HG02623 (cell line): ENCODE measurements around the gene NADK.

Experiments
- ATAC-seq: cut with Tn5 transposase; IDR thresholded peaks from one replicate; pipeline ENCODE4 v1.9.1; 2021; ENCODE audit warnings: moderate library complexity; ENCODE audit not compliant: unreplicated experiment

Gene NADK, protein sequence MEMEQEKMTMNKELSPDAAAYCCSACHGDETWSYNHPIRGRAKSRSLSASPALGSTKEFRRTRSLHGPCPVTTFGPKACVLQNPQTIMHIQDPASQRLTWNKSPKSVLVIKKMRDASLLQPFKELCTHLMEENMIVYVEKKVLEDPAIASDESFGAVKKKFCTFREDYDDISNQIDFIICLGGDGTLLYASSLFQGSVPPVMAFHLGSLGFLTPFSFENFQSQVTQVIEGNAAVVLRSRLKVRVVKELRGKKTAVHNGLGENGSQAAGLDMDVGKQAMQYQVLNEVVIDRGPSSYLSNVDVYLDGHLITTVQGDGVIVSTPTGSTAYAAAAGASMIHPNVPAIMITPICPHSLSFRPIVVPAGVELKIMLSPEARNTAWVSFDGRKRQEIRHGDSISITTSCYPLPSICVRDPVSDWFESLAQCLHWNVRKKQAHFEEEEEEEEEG

DNA sequence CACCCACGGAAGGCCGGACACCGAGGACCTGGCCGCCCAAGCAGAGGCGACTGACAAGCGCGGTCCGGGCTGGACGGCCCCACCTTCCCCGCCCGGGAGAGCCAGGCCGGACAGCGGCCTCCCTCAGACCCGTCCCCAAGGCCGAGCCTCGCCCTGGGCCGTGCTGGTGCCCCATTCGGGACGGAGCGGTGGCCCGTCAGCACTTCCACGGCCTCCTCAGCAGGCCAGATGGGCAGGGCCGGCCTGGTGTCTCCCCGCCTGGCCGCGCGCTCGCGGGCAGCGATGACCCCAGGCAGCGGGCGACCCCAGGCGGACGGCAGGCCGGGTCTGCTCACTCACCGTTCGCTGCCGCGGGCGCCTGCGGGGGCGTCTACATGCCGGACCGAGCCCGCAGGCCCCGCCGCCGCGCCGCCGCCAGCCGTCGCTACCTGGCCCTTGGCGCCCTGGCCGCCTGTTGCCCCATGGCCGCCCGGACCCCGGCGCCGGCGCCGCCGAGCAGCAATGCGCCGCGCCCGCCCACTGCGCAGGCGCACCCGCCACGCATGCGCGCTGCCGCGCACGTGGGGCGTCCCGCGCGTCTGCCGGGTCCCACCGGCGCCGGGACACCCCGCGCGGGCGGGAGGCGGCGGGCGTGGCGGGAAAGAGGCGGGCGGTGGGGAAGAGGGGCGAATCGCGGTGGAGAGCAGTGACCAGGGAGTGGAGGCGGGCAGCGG, at the start of gene NADK:
Gene NADK (minus strand): TSS at position 521 of the 713 bp plus-strand sequence. CDS start 13,064 bp downstream, outside the sequence.
- peak; percentile 34 for ATAC-seq

DNA sequence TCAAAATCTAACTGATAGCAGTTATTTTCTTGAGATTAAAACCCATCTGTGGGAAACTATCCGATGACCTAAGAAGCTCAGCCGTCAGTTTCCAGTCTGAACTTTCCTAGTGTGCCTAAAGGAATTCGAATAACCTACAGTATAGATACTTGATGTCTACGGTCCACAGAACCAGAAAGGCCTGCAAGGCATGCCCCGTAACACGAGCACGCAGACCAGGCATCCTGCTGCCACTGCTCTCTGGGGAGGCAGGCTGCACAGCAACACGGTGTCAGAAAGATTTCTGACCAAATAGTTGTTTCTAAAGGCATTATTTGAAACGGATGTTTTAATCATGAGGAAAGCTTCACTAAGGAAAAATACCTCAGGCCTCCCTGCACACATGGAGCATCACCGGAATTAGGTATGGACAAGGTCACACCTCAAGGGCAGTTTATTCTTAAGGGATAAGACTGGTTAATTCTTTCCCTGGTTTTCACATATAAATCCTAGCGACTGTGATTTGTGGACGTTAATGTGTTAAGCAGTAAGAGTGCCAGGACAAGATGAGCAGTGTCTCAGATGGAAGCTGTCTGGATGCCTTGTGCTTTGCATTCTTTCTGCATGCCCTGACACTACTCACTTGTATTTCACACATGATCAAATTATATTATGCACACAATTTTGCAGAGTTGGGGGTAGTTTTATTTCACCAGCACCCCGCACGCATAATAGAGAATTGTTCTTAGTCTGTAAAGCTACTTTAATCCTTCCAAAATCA, 49.0 kb upstream of the NADK start:
- ATAC-seq, result no peak

DNA sequence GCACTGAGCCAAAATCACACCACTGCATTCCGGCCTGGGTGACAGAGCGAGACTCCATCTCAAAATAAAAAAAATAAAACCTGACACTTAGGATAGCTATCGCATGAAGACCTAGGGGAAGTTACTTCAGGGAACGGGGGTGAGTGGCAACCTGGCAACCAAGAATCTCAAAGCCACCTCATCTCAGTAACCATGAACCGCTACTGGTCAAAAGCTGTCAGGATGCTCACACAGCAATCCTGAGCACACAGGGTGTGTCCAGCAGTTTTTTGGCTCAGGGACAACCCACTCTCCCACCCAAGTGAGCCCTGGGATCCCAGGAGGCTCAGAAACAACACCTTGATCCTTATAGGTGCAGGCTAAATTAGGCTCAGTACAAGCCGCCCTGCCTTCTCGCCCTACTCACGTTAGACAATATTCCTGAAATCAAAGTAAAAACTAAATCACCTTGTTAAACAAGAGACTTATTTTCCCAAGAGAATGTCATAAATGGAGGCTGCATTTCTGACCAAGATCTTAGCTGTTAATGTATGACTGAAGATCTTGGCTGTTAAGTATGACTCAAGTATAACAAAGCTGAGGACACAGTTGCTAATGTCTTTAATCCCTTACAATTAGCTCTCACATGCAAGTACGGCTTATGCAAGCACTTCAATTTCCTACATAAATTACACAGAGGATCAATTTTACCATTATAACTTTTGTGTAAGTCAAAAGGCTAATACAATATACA, 48.3 kb upstream of the NADK start:
- no peak for ATAC-seq

DNA sequence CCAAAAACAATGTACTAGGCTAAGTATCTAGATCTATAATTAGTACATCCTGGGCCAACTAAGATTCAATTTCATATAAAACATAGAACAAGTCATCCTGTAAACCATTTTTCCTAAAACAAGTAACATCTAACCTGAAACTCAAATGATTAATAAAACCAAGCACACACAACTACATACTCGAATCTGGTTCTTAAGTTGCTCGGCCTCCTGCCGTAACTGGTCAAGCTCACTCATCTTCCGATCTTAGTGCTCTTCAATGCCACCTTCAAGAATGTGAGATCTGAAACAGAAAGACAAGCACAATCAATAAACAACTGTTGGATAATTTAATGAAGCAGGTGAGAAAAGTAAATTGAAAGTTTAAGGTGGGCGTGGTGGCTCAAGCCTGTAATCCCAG, 46.9 kb upstream of the NADK start:
- no peak for ATAC-seq

DNA sequence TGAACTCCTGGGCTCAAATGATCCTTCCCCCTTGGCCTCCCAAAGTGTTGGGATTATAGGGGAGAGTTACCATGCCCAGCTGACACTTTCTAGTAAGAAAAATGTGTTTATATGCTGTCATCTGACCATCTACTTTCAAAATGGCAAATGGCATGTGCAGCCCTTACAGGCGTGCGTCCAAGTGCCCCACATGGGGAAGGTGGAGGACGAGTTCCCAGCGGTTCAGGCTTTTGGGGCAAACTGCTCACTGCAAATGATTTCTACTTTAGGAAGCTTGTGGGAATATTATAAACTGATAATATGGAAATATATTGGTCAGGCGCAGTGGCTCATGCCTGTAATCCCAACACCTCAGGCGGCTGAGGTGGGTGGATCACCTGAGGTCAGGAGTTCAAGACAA, 41.5 kb upstream of the NADK start:
- ATAC-seq, result no peak

DNA sequence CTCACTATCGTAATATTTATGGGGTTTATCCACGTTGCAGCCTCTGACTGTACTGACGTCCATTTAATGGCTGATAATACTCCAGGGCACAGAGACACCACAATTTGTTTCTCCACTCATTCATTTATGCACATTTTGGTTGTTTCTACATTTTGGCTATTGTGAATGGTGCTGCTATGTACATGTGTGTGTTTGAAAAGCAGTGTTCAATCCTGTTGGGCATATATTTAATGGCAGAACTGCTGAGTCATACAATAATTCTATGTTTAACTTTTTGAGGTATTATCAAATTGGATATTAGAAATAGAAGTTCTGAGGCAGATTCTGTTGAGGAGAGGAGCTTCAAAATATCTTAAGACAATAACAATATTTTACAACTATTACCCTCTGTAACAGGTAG, 39.0 kb upstream of the NADK start:
- ATAC-seq, result no peak

DNA sequence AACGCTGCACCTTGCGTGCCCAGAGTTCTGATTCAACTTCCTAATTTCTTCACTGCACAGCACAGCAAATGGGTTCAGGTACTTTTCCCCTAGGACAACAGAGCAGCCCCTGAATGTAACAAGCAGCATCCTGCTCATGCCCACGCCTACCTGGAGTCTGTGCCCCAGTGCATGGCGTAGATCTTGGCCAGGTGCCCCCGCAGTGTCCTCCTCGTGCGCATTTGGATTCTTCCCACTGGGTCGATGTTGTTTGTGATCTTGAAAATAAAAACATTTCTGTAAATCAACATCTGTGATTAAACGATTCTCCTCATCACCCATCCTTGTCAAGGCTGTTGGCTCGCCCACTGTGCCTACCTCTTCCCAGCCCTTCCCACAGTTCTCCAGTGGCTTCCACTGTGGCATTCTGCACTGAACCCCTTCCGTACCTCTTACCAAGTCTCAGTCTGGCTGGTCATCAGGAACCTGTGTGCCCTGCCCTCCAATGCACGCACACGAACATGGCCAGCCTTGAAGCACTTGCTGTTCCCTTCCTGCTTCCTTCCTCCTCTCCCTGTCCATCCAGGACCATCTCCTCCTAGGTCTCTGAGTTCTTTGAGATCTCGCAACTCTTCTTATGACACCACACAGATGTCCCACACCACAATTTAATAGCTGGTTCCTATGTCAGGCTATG, 37.5 kb upstream of the NADK start:
- ATAC-seq, result no peak

DNA sequence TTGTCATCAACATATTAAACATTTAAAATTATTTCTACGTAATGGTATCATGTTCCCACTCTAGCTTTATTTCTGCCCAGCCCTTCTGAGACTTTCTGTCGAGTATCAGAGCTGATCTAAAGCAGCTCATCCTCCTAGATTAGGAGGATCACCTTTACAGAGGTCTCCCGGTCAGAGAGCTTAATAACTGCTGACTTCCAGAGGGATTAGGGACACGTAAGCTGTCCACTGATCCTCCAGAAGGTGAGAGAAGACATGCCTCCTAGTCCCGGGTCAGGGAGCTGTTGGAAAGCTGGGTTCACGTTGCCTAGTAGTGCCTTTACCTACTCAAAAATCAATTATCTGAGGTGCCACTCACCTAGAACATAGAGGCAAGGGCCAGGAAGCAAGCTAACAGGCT, 31.2 kb upstream of the NADK start:
- no peak for ATAC-seq

DNA sequence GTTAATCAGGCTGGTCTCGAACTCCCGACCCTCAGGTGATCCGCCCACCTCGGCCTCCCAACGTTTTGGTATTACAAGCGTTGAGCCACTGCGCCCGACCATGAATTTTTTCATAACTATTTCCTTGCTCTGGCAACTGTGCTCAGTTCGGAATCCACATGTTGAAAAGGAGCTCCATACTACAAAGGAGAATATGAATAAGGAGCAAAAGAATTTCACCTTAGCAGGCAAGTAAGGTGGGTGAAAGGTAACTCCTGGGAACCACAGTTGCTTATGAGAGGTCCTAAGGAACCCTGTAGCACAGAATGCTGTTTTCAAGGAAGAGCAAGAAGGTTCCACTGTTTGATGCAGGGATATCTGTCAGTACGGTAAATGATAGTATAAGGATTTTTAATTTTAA, 29.9 kb upstream of the NADK start:
- no peak for ATAC-seq

DNA sequence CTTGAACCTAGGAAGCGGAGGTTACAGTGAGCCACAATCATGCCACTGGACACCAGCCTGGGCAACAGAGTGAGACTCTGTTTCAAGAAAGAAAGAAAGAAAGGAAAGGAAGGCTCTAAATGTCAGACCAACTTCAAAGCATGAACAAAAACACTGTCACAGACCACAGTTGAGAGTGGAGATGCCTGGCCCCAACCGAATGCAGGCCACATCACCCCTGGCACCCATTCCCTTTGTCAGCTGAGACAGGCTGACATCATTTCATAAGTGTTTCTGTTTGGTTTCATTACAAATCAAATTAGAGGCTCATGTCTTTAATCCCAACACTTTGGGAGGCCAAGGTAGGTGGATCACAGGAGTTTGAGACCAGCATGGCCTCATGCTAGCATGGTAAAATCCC, 28.6 kb upstream of the NADK start:
- ATAC-seq, result no peak

DNA sequence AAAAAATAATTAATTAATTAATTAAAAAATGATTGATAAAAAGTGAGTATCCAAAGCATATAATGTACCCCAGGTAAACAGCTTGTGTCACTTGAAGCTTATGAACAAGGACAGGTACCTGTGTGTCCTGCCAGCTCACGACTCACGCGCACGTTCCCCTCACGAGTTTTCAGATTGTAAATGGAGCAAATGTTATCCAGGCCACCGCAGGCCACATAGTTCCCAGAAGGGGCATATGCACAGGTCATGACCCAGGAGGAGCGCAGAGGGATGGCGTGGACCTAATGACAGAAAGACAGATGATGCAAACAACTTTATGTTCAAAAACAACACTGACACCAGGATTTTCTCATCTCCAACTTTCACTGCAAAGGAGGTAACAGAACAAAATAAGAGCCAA, 26.0 kb upstream of the NADK start:
- no peak for ATAC-seq

DNA sequence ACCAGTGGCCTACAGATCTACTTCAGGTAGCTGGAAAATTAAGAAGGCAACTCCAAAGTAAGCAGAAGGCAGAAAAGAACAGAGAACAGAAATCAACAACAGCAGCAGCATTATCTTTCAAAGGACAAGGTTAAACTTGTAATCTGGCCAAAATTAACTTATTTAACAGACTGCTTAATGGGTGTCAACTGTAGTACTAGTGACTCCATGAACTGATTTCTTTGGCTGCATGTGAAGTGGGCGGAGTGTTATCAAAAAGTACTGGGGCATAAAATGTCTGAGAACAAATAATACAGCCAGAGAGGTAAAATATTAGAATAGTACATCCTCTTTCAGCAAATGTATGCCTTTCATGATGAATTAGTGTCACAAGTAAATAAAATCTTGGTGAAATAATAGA, 24.6 kb upstream of the NADK start:
- no peak for ATAC-seq

DNA sequence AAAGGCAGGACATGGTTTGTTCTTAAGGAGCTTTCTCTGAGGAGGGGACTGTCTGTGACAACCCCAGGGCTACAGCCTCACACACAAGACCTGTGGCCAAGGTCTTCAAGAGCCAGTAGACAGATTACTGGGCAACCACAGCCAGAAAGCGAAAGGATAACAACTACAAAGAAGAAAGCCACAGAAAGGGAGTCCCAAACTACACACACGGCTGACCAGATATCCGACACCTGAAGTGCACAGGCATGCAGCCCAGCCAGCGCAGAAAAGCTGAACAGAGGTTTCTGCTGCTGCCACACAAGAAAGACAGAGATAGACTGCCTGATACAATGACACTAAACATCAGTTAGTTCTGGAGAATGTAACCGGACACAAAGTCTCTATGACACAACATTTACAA, 21.4 kb upstream of the NADK start:
- ATAC-seq, result no peak

DNA sequence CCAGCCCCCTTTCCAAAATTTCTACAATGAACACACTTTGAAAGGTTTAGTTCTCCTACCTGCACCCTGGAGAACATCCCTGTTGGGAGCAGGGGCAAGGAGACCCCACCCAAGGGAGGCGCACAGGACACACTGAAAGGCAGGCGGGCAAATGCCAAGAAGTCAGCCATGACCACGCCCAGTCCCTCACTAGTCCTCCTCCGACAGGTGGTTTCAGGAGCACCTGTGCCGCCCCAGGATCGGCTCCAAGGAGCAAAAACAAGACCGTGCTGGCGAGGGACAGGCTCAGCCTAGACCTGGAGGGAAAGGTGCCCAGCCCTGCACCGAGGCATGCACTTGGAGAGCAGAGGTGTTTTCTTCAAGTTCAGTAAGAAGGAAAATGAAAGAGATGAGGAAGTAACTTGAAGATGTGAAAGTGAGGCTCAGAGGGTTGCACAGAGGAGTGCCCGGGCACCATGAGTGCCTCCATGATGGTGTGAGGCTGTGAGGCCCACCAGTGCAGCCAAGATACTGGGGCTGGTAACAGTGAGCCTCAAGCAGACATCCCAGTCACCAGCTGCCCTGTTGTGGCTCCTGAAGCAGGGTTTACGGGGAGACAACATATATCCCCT, 19.6 kb upstream of the NADK start:
- no peak for ATAC-seq

DNA sequence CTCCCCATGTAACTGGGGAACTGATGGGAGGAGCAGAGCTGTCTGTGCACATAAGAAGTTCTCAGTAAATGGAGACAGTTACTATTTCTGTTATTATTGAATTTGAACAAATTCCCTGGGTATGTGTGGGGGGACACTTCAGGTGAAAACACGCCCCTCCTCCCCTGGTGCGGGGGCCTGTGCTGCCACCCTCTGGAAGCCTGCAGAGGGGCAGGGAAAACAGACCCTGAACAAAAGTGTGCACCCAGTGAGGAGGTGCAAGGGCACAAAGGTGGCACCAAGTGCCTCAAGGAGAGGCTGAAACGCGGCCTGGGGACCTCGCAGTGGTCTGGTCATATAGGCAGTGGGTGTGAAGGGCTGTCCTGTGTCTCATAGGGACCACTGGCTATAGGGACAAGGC, 18.2 kb upstream of the NADK start:
- no peak for ATAC-seq

DNA sequence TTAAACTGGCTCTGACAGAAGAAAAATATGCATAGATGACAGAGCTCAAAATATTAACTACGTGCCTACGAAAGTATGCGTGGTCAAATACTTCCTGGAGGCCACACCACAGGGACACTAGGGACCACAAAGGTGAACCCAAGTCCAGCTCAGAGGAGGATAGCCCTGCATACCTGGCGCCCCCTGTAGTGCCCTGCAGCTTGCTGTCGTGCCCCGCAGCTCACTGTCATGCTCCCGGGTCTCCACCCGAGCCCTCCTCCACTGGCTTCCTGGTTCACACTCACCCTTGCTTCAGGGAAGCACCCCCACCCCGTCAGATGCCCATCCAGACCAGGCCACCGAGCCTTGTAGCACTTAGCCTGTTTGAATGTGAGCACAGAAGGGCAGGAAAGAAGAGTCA, 16.7 kb upstream of the NADK start:
- ATAC-seq, result no peak

DNA sequence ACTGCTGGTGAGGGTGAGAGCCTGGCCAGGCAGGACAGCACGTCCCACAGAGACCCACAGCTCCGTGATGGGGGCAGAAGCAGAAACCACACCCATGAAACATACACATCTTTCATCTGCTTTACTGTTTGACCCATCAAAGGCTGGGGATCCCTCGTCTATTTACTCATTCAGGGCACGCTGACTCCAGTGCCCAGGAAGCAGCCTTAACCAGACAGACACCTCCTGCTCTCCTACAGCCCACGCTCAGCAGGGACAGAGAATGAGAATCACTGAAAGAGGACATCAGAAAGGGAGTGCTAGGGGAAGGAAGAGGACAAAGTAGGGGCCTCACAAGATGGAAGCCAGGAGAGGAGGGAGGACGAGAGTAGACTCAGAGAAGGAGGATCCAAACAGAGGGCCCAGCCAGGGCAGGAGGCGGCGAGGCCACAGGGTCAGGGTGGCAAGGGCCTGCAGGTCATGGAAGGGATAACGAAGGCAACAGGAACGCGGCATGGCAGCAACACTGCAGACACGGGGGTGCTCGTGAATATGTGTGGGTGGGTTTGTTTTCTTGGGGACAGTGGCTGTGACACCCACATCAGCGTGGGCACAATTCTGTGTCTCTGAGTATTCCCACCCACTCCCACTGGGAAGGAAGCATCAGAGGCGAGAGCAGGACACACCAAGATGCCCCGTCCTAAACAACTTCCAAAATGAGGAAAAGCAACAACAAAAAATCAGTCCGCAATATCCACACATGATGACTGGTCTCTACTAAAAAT, 15.4 kb upstream of the NADK start:
- ATAC-seq, result no peak

DNA sequence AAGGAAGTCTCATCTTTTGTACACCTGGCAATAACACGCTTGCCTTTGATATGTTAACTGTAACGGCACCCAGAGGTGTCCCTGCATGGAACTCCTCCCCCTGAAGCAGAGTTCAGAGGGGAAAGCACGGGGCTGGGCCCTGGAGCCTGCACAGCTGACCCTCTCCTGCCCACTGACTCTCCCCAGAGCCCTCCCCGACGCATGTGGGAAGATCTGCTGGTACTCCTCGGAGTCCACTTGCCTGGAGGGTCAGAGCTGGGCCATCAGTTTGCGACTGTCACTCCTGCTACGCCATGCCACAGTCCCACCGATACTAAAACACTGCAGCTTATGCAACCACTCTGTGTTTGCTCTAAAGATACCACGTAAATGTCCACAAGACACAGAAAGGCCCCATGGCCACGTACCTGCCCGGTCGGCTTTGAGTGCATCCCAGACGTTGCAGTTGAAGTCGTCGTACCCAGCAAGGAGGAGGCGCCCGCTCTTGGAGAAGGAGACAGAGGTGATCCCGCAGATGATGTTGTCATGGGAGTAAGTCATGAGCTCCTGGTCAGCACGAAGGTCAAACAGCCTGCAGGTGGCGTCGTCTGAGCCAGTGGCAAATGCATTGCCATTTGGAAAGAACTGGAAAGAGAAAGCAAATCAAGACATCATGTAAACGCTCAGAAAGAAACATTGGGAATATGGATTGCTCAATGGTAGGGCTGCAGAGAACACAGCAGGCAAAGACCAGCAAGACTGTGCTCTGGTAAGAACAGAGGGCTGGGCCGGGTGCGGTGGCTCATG, 10.6 kb upstream of the NADK start:
- no peak for ATAC-seq

DNA sequence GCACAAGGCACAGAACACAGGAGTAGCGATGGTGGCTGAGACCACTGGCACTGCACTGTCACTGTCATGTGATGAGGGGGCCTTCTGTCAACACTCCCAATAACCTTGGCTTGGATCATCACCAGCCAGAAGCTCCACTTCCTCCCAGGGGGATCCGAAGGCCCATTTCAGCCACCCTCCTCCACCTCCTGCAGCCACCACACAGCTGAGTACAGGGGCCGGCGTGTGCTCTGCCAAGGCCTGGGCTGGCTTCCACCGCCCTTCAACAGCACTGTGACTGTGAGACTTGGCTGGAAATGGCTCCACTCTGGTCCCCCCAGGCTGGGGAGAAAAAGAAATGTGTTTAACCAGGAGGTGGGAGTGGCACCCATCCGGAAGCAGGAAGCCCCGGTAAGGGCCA, 9.9 kb upstream of the NADK start:
- ATAC-seq, result no peak
